HG02759 (cell line): Measurements from ENCODE around the gene LPIN2.

ENCODE experiments used
- ATAC-seq: cut with Tn5 transposase; IDR thresholded peaks from one replicate; pipeline ENCODE4 v1.9.1; 2021; ENCODE audit warnings: mild to moderate bottlenecking, moderate library complexity; ENCODE audit not compliant: unreplicated experiment

The LPIN2 gene

DNA sequence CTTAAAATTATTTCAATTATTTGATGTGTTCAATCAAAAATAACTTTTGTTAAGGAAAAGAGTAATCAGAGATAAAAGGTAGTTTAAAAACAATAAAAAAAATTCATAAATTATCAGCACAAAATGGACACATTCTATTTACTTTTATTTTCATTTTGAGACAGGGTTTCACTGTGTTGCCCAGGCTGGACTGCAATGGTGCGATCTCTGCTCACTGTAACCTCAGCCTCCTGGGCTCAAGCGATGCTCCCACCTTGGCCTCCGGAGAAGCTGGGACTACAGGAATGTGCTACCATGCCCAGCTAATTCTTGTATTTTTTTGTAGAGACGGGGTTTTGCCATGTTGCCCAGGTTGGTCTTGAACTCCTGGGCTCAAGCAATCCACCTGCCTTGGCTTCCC, 47.1 kb downstream of the LPIN2 start:
- no peak for ATAC-seq

DNA sequence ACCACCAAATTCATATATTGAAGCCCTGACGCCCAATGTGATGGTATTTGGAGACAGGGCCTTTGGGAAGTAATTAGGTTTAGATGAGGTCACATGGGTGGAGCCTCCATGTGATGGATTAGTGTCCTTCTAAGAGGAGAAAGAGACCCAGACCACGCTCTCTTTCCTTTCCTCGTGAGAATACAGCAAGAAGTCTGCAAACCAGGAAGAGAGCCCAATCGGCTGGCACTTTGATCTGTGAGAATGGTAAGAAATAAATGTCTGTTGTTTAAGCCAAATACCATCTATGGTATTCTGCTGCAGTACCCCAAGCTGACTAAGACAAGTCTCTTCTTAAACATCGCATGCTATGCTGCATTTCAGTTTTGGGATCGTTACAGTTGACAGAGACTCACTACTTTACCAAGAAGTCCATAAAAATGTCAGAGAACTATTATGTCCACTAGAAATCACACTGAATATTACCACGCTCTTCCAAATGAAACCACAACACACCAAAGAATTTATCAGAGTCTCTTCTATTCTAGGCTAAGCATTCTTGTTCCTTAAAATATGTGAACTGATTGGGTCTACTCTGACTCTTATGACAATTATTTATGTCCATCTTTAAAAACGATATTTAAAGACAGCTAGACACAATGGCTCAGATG, 48.5 kb downstream of the LPIN2 start:
- no peak for ATAC-seq
